ENCODE measurements around the gene PTCH2.

The PTCH2 gene

GRCh38 chr1:44808938-44809917, 33.8 kb downstream of the PTCH2 start:
- DNase-seq (ENCODE audit: low read depth in 1 of 2, low spot score in 1 of 2): no peak
- in situ Hi-C loops (cut with HindIII; ENCODE audit: low pct_unique_long_range_greater_than_20kb, low sequenced_read_pairs): no loop called here
- no peak for TF ChIP-seq JUND (IDR thresholded peaks at IDR 0.05; ENCODE audit: low read depth)

- no peak for DNase-seq (ENCODE audit: low read depth in 1 of 2, low spot score in 1 of 2)
- in situ Hi-C loops (cut with HindIII; ENCODE audit: low pct_unique_long_range_greater_than_20kb, low sequenced_read_pairs): no loop called here
- TF ChIP-seq JUND (IDR thresholded peaks at IDR 0.05; ENCODE audit: low read depth): no peak
Observed at GRCh38 chr1:44808063-44808937, 34.8 kb downstream of the PTCH2 start, which contains the start of gene BTBD19. TSS of gene BTBD19 (plus strand) at chr1:44808523. CDS start at chr1:44808821, 298 bp downstream.

- TF ChIP-seq JUND (IDR thresholded peaks at IDR 0.05; ENCODE audit: low read depth): no peak
- in situ Hi-C loops (cut with HindIII; ENCODE audit: low pct_unique_long_range_greater_than_20kb, low sequenced_read_pairs): no loop called here
- peak; percentile 66 to 82 for DNase-seq (ENCODE audit: low read depth in 1 of 2, low spot score in 1 of 2)
Observed at GRCh38 chr1:44807364-44808062, 35.5 kb downstream of the PTCH2 start.

DNA sequence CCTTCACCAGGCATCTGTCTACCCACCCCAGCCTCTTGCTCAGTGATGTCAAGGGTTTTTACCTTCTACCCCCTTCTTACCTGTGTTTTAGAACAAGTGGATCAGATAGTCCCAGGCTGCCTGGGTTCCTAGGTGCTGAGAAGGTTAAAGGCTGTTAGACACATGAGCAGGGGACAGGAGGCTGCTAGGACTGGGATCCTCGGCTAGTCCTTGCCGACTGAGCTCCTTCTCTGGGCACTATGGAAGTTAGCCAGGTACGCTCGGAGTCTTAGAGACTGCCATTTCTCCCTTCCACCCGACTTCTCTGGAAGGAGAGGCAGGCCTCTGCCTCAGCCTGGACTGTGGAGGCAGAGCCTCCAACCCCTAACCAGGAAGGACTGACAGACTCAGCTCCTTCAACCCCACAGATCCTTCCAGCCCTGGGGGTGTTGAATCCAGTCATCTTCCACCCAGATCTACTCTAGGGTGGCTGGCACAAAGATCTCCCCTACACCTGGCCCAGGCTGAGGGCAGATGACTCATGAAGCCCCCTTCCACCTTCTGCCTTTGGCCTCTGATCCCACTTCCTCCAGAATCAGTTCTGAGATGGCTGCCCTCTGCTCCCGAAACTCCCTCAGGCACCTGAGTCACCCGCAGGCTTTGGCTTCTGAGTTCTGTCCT, 36.2 kb downstream of the PTCH2 start, which contains the start of gene DYNLT4:
Gene DYNLT4 (minus strand): TSS at position 648 of the 660 bp plus-strand sequence. CDS start 683 bp downstream, outside the sequence.
- no peak for DNase-seq (ENCODE audit: low read depth in 1 of 2, low spot score in 1 of 2)
- TF ChIP-seq JUND (IDR thresholded peaks at IDR 0.05; ENCODE audit: low read depth): no peak
- in situ Hi-C loops (cut with HindIII; ENCODE audit: low pct_unique_long_range_greater_than_20kb, low sequenced_read_pairs): no loop called here

DNA sequence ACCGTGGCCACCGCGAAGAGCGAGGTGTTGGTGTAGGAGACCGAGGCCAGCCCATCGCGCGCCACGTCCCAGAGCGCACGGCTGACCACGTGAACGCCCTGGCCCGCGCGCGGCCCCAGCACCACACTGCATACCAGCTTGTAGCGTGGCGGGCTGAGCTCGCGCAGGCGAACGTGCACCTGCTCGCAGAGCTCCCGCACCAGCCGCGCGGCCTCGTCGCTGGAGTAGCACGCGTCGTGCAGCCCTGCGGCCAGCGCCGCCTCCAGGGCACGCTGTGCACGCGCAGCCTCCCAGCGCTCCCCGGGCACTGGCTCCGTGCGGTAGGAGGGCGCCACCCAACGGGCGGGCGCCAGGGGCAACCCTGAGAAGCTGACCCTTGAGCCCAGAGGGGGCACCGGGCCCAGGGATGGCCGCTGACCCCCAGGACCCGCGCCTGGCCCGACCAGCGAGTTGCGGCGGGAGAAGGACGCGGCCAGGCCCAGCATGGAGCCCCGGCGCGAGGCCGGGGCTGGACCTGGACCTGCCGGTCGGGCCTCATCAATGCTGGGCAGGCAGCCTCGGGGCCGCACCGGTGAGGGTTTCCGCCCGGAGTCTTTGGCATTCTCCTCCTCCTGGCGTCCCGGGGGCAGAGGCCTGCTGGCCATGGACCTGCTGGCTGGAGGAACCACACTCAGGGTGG, 36.9 kb downstream of the PTCH2 start:
- in situ Hi-C loops (cut with HindIII; ENCODE audit: low pct_unique_long_range_greater_than_20kb, low sequenced_read_pairs): no loop called here
- DNase-seq (ENCODE audit: low read depth in 1 of 2, low spot score in 1 of 2): no peak
- TF ChIP-seq JUND (IDR thresholded peaks at IDR 0.05; ENCODE audit: low read depth): no peak

DNA sequence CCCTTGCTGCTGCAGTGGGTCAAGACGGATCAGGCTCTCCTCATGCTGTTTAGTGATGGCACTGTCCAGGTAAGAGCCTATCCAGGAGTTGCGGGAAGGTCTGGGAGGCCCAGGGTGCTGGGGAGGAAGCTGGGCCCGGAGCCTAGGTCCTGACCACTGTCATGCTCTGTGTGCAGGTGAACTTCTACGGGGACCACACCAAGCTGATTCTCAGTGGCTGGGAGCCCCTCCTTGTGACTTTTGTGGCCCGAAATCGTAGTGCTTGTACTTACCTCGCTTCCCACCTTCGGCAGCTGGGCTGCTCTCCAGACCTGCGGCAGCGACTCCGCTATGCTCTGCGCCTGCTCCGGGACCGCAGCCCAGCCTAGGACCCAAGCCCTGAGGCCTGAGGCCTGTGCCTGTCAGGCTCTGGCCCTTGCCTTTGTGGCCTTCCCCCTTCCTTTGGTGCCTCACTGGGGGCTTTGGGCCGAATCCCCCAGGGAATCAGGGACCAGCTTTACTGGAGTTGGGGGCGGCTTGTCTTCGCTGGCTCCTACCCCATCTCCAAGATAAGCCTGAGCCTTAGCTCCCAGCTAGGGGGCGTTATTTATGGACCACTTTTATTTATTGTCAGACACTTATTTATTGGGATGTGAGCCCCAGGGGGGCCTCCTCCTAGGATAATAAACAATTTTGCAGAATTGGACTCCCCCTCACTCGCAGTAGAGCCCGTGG, 37.6 kb downstream of the PTCH2 start:
- no peak for DNase-seq (ENCODE audit: low read depth in 1 of 2, low spot score in 1 of 2)
- TF ChIP-seq JUND (IDR thresholded peaks at IDR 0.05; ENCODE audit: low read depth): no peak
- in situ Hi-C loops (cut with HindIII; ENCODE audit: low pct_unique_long_range_greater_than_20kb, low sequenced_read_pairs): no loop called here

DNA sequence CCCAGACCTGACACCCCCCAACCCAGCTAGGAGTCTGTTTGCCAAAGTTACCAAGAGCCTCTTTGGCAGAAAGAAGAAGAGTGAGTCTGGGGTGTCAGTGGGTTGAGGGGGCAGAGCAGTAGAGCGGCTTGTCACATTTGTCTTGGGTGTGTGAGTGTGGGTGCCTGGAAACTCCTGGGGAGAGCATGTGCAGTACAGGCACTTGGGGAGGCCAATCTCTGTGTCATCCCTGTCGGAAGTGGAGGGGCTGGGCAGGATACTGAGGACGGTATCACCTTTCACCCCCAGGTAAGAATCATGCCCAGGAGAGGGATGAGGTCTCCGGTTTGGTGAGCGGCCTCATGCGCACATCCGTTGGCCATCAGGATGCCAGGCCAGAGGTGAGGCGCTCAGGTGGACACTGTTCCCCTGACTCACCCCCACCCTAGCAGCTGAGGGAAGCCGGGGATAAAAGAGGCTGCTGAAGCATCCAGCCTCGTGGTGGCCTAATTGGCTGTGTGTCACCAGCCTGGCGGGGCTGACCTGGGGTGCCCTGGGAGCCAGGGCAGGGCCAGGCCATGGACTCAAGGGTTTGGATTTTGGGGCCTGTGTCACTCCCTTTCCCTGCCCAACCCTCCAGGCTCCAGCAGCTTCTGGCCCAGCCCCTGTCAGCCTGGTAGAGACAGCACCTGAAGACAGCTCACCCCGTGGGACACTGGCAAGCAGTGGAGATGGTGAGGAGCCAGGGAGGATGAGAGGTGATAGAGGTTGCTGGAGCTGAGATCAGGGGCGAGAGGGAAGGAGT, 39.5 kb downstream of the PTCH2 start:
- DNase-seq (ENCODE audit: low read depth in 1 of 2, low spot score in 1 of 2): no peak
- no peak for TF ChIP-seq JUND (IDR thresholded peaks at IDR 0.05; ENCODE audit: low read depth)
- in situ Hi-C loops (cut with HindIII; ENCODE audit: low pct_unique_long_range_greater_than_20kb, low sequenced_read_pairs): no loop called here

GRCh38 chr1:44803062-44803311, 40.1 kb downstream of the PTCH2 start:
- in situ Hi-C loops (cut with HindIII; ENCODE audit: low pct_unique_long_range_greater_than_20kb, low sequenced_read_pairs): no loop called here
- no peak for DNase-seq (ENCODE audit: low read depth in 1 of 2, low spot score in 1 of 2)
- TF ChIP-seq JUND (IDR thresholded peaks at IDR 0.05; ENCODE audit: low read depth): no peak

DNA sequence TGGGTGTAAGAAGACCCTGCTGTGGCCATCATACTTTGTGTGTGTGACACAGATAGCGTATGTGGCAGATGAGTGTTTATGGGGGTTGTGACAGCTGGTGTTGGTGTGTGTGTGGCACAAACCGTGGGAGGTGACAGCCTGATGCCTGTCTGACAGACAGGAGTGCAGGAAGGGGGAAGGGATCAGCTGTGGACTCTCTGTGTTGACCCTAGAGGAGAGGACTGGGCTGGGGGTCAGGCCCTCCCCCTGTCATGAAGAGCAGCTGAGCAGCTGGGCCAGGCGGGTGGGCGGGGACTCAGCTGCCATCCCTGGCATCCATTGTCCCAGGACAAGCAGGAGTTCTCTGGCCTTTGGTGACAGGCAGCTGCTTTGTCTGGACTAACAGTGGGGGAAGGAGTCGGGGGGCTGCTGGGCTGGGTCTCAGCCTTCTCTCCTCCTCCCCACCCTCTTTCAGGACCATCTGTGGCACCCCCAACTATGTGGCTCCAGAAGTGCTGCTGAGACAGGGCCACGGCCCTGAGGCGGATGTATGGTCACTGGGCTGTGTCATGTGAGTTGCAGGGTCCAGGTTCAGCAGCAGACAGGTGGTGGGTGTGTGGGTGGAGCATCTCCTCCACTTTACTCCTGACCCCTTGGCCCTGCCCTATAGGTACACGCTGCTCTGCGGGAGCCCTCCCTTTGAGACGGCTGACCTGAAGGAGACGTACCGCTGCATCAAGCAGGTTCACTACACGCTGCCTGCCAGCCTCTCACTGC, 40.6 kb downstream of the PTCH2 start:
- DNase-seq (ENCODE audit: low read depth in 1 of 2, low spot score in 1 of 2): no peak
- no peak for TF ChIP-seq JUND (IDR thresholded peaks at IDR 0.05; ENCODE audit: low read depth)
- in situ Hi-C loops (cut with HindIII; ENCODE audit: low pct_unique_long_range_greater_than_20kb, low sequenced_read_pairs): no loop called here
